ENCODE measurements around the gene TMEM115. TPM values are rescaled to one million over a fixed set of nuclear protein-coding genes. Genes with fewer than 3 reads are reported as not detected.
A peak's percentile ranks its signal among the peaks of the same experiment; 100 is the strongest.

TMEM115 gene
- total RNA-seq, 2 donors from 2014 or later: 16.7 to 17.4 TPM

- ATAC-seq (no peak), DNase-seq (no peak)
- no peaks in the 10 kb centered on the region for H3K36me3 Mint-ChIP-seq (ENCODE audit: low read depth)
- H3K4me3 Mint-ChIP-seq: no peak overlapping the region
- no peaks in the 10 kb centered on the region for H3K27me3 Mint-ChIP-seq
- H3K27ac Mint-ChIP-seq: no peak overlapping the region
- H3K4me1 Mint-ChIP-seq: peaks cover 9% of the 10 kb centered on the region
- H3K9me3 ChIP-seq (ENCODE audit: control insufficient read depth, low read length, poor library complexity, severe bottlenecking): no peaks in the 10 kb centered on the region
Measured at GRCh38 chr3:50371133-50371685, 11.9 kb upstream of the TMEM115 start.

GRCh38 chr3:50370594-50370993 lies 11.3 kb upstream of the TMEM115 start:
- H3K9me3 ChIP-seq (ENCODE audit: control insufficient read depth, low read length, poor library complexity, severe bottlenecking): no peaks in the 10 kb centered on the region
- DNase-seq (no peak), ATAC-seq (no peak)
- Mint-ChIP-seq H3K27me3 (no peaks in the 10 kb centered on the region), H3K27ac (no peak overlapping the region), H3K4me1 (peaks cover 12% of the 10 kb centered on the region), H3K36me3 (ENCODE audit: low read depth) (no peaks in the 10 kb centered on the region), H3K4me3 (no peak overlapping the region)

GRCh38 chr3:50369012-50369670 lies 9.8 kb upstream of the TMEM115 start:
- Mint-ChIP-seq H3K27me3 (no peaks in the 10 kb centered on the region), H3K36me3 (ENCODE audit: low read depth) (no peaks in the 10 kb centered on the region), H3K4me3 (peak overlapping the region; percentile 55), H3K27ac (peak overlapping the region; percentile 32), H3K4me1 (peaks cover 20% of the 10 kb centered on the region)
- no peak for ATAC-seq
- H3K9me3 ChIP-seq (ENCODE audit: control insufficient read depth, low read length, poor library complexity, severe bottlenecking): no peaks in the 10 kb centered on the region
- DNase-seq: no peak

- no peaks in the 10 kb centered on the region for H3K9me3 ChIP-seq (ENCODE audit: control insufficient read depth, low read length, poor library complexity, severe bottlenecking)
- peak overlapping the region; percentile 95 for H3K27ac Mint-ChIP-seq
- DNase-seq: no peak
- H3K4me1 Mint-ChIP-seq: peaks cover 14% of the 10 kb centered on the region
- H3K36me3 Mint-ChIP-seq (ENCODE audit: low read depth): no peaks in the 10 kb centered on the region
- no peaks in the 10 kb centered on the region for H3K27me3 Mint-ChIP-seq
- ATAC-seq: no peak
- peak overlapping the region; percentile 92 for H3K4me3 Mint-ChIP-seq
Measured at GRCh38 chr3:50365842-50366220, 6.5 kb upstream of the TMEM115 start.

- Mint-ChIP-seq H3K27me3 (no peaks in the 10 kb centered on the region), H3K4me3 (peak overlapping the region; percentile 92), H3K27ac (peak overlapping the region; percentile 95), H3K4me1 (peaks cover 14% of the 10 kb centered on the region), H3K36me3 (ENCODE audit: low read depth) (no peaks in the 10 kb centered on the region)
- peak; percentile 86 to 94 (median 93) for DNase-seq
- no peaks in the 10 kb centered on the region for H3K9me3 ChIP-seq (ENCODE audit: control insufficient read depth, low read length, poor library complexity, severe bottlenecking)
- ATAC-seq: peak; percentile 97
Measured at GRCh38 chr3:50365080-50365841, 5.9 kb upstream of the TMEM115 start.

GRCh38 chr3:50364573-50365079 lies 5.3 kb upstream of the TMEM115 start:
- H3K36me3 Mint-ChIP-seq (ENCODE audit: low read depth): no peaks in the 10 kb centered on the region
- H3K27ac Mint-ChIP-seq: no peak overlapping the region
- no peaks in the 10 kb centered on the region for H3K9me3 ChIP-seq (ENCODE audit: control insufficient read depth, low read length, poor library complexity, severe bottlenecking)
- H3K4me3 Mint-ChIP-seq: peak overlapping the region; percentile 92
- ATAC-seq (no peak), DNase-seq (no peak)
- no peaks in the 10 kb centered on the region for H3K27me3 Mint-ChIP-seq
- peaks cover 16% of the 10 kb centered on the region for H3K4me1 Mint-ChIP-seq

GRCh38 chr3:50359760-50360110 lies 414 bp upstream of the TMEM115 start:
- Mint-ChIP-seq H3K36me3 (ENCODE audit: low read depth) (no peaks in the 10 kb centered on the region), H3K4me3 (peak overlapping the region; percentile 97), H3K4me1 (peaks cover 31% of the 10 kb centered on the region), H3K27ac (peak overlapping the region; percentile 97), H3K27me3 (no peaks in the 10 kb centered on the region)
- ATAC-seq (peak; percentile 22), DNase-seq (no peak)
- H3K9me3 ChIP-seq (ENCODE audit: control insufficient read depth, low read length, poor library complexity, severe bottlenecking): no peaks in the 10 kb centered on the region

GRCh38 chr3:50358355-50358910 lies 888 bp downstream of the TMEM115 start:
- Mint-ChIP-seq H3K4me1 (peaks cover 33% of the 10 kb centered on the region), H3K36me3 (ENCODE audit: low read depth) (no peaks in the 10 kb centered on the region), H3K4me3 (peak overlapping the region; percentile 97), H3K27ac (peak overlapping the region; percentile 97), H3K27me3 (no peaks in the 10 kb centered on the region)
- H3K9me3 ChIP-seq (ENCODE audit: control insufficient read depth, low read length, poor library complexity, severe bottlenecking): no peaks in the 10 kb centered on the region
- ATAC-seq: no peak
- no peak for DNase-seq

- H3K36me3 Mint-ChIP-seq (ENCODE audit: low read depth): no peaks in the 10 kb centered on the region
- peak overlapping the region; percentile 97 for H3K4me3 Mint-ChIP-seq
- H3K27ac Mint-ChIP-seq: peak overlapping the region; percentile 97
- no peaks in the 10 kb centered on the region for H3K27me3 Mint-ChIP-seq
- no peak for ATAC-seq
- H3K9me3 ChIP-seq (ENCODE audit: control insufficient read depth, low read length, poor library complexity, severe bottlenecking): no peaks in the 10 kb centered on the region
- H3K4me1 Mint-ChIP-seq: peaks cover 33% of the 10 kb centered on the region
- no peak for DNase-seq
Measured at GRCh38 chr3:50357481-50357880, 1.8 kb downstream of the TMEM115 start.

- Mint-ChIP-seq H3K36me3 (ENCODE audit: low read depth) (no peaks in the 10 kb centered on the region), H3K27ac (peak overlapping the region; percentile 68), H3K4me1 (peaks cover 35% of the 10 kb centered on the region), H3K4me3 (peak overlapping the region; percentile 97), H3K27me3 (no peaks in the 10 kb centered on the region)
- ATAC-seq (no peak), DNase-seq (no peak)
- H3K9me3 ChIP-seq (ENCODE audit: control insufficient read depth, low read length, poor library complexity, severe bottlenecking): no peaks in the 10 kb centered on the region
Measured at GRCh38 chr3:50356553-50356952, 2.8 kb downstream of the TMEM115 start.

- no peaks in the 10 kb centered on the region for H3K27me3 Mint-ChIP-seq
- H3K4me1 Mint-ChIP-seq: peaks cover 39% of the 10 kb centered on the region
- no peaks in the 10 kb centered on the region for H3K9me3 ChIP-seq (ENCODE audit: control insufficient read depth, low read length, poor library complexity, severe bottlenecking)
- peak overlapping the region; percentile 68 for H3K27ac Mint-ChIP-seq
- no peak for DNase-seq
- ATAC-seq: no peak
- H3K36me3 Mint-ChIP-seq (ENCODE audit: low read depth): no peaks in the 10 kb centered on the region
- H3K4me3 Mint-ChIP-seq: peak overlapping the region; percentile 97
Measured at GRCh38 chr3:50355829-50356552, 3.3 kb downstream of the TMEM115 start.

GRCh38 chr3:50354850-50355249 lies 4.5 kb downstream of the TMEM115 start:
- Mint-ChIP-seq H3K27ac (no peak overlapping the region), H3K27me3 (no peaks in the 10 kb centered on the region), H3K4me1 (peaks cover 48% of the 10 kb centered on the region), H3K36me3 (ENCODE audit: low read depth) (peaks cover 2% of the 10 kb centered on the region), H3K4me3 (no peak overlapping the region)
- ATAC-seq: no peak
- no peaks in the 10 kb centered on the region for H3K9me3 ChIP-seq (ENCODE audit: control insufficient read depth, low read length, poor library complexity, severe bottlenecking)
- no peak for DNase-seq
